H1 (cell line): ENCODE results near the gene CMTM5. TPM values are rescaled to one million over a fixed set of nuclear protein-coding genes. Genes with fewer than 3 reads are reported as not detected.

Experiments
- CTCF ChIA-PET: fragments of 300-600 bp; sonication (Branson Sonifier 250); formaldehyde crosslinking; loops from one replicate; lab custom pipeline; 2021; ENCODE audit not compliant: partially characterized antibody; lab: Charles Lee
- POLR2A ChIA-PET: fragments of 300-600 bp; sonication (Branson Sonifier 250); formaldehyde crosslinking; loops from one replicate; lab custom pipeline; 2021; ENCODE audit warnings: inconsistent platforms; ENCODE audit not compliant: partially characterized antibody; lab: Charles Lee
- DNase-seq, 2 experiments: peaks; one replicate each; pipeline versions ENCODE4 v3.0.0 to v3.0.0-alpha.2; 2010 to 2022; ENCODE audit warnings: low spot score in 2 of 2, low read depth in 1 of 2, mixed read lengths in 1 of 2
- FAIRE-seq: peaks from 2 replicates; lab custom pipeline; 2011; peaks lifted over from hg19 to GRCh38; lab: Jason Lieb, UNC
- H2AFZ ChIP-seq: 2 replicates; pipeline ENCODE4 v1.8.1; 2012; ENCODE audit warnings: low read length, inconsistent platforms
- H2AK5ac ChIP-seq: 2 replicates; pipeline ENCODE4 v1.6.1; 2013; ENCODE audit warnings: low read depth, low read length
- H2BK120ac ChIP-seq: replicated peaks from 2 replicates; pipeline ENCODE3; 2013; ENCODE audit warnings: low read depth, low read length, inconsistent platforms
- H2BK12ac ChIP-seq: 2 replicates; pipeline ENCODE4 v1.6.1; 2013; ENCODE audit warnings: low read depth, low read length
- H2BK15ac ChIP-seq: 2 replicates; pipeline ENCODE4 v1.6.1; 2013; ENCODE audit warnings: low read length
- H2BK20ac ChIP-seq: 2 replicates; pipeline ENCODE4 v1.6.1; 2013; ENCODE audit warnings: low read length
- H2BK5ac ChIP-seq: 2 replicates; pipeline ENCODE4 v1.6.1; 2013; ENCODE audit warnings: low read depth, low read length
- H3K14ac ChIP-seq: 2 replicates; pipeline ENCODE4 v1.6.1; 2013; ENCODE audit warnings: inconsistent platforms; ENCODE audit not compliant: insufficient read length
- H3K18ac ChIP-seq: 2 replicates; pipeline ENCODE4 v1.6.1; 2013; ENCODE audit warnings: low read length; ENCODE audit errors: extremely low read depth
- H3K23ac ChIP-seq: 2 replicates; pipeline ENCODE4 v1.6.1; 2013; ENCODE audit warnings: inconsistent platforms; ENCODE audit not compliant: insufficient read length
- H3K23me2 ChIP-seq: 2 replicates; pipeline ENCODE4 v1.6.1; 2013; ENCODE audit warnings: low read depth, low read length
- H3K27ac ChIP-seq: 2 replicates; pipeline ENCODE4 v1.6.1; 2011; ENCODE audit warnings: low read depth, low read length, inconsistent platforms
- H3K27me3 ChIP-seq, 4 experiments: replicated peaks in 1 of 4; 1 replicate in 1 of 4; 2 replicates in 3 of 4; pipeline versions ENCODE4 v1.6.1 to v1.8.1; 2011 to 2013; ENCODE audit warnings: low read length in 3 of 4, mild to moderate bottlenecking in 3 of 4, inconsistent platforms in 2 of 4, mixed read lengths in 2 of 4, moderate library complexity in 1 of 4; ENCODE audit not compliant: control insufficient read depth in 3 of 4, insufficient read depth in 3 of 4; ENCODE audit errors: extremely low read depth in 1 of 4
- H3K36me3 ChIP-seq, 4 experiments: 2 replicates each; pipeline versions ENCODE4 v1.6.1 to v1.8.1; 2011 to 2013; ENCODE audit warnings: mild to moderate bottlenecking in 4 of 4, low read length in 3 of 4, moderate library complexity in 2 of 4, control low read depth in 1 of 4, inconsistent platforms in 1 of 4; ENCODE audit not compliant: insufficient read depth in 4 of 4, control insufficient read depth in 2 of 4
- H3K4ac ChIP-seq: replicated peaks from 2 replicates; pipeline ENCODE3; 2013; ENCODE audit warnings: low read length, low read depth, mixed read lengths, inconsistent platforms; ENCODE audit not compliant: insufficient read length
- H3K4me1 ChIP-seq, 4 experiments: replicated peaks in 1 of 4; 1 replicate in 1 of 4; 2 replicates in 3 of 4; pipeline versions ENCODE4 v1.6.1 to v1.8.1; 2011 to 2013; ENCODE audit warnings: low read length in 3 of 4, inconsistent platforms in 2 of 4, mixed read lengths in 1 of 4; ENCODE audit not compliant: insufficient read depth in 4 of 4, control insufficient read depth in 3 of 4
- H3K4me2 ChIP-seq, 2 experiments: 2 replicates each; pipeline versions ENCODE4 v1.6.1 to v1.8.1; 2011 to 2013; ENCODE audit warnings: low read depth in 2 of 2, low read length in 2 of 2, control low read depth in 1 of 2, inconsistent platforms in 1 of 2, mild to moderate bottlenecking in 1 of 2; ENCODE audit not compliant: insufficient read depth in 1 of 2
- H3K4me3 ChIP-seq, 4 experiments: fragments of 200-600, 300-600 bp in 1 of 4; sonication (generic), shearing (Covaris generic), sonication (Bioruptor Twin) in 1 of 4; 2 replicates each; pipeline versions ENCODE4 v1.5.1 to v1.8.1; 2011 to 2016; ENCODE audit warnings: low read length in 4 of 4, low read depth in 3 of 4, control low read depth in 2 of 4, inconsistent platforms in 2 of 4, mild to moderate bottlenecking in 2 of 4, mixed read lengths in 1 of 4, moderate library complexity in 1 of 4; ENCODE audit not compliant: insufficient read depth in 2 of 4; ENCODE audit errors: extremely low read depth in 1 of 4
- H3K56ac ChIP-seq: replicated peaks from 2 replicates; pipeline ENCODE3; 2013; ENCODE audit warnings: low read depth, mild to moderate bottlenecking, mixed read lengths, low read length, inconsistent platforms; ENCODE audit not compliant: insufficient read length
- H3K79me1 ChIP-seq: 2 replicates; pipeline ENCODE4 v1.6.1; 2013; ENCODE audit warnings: low read depth, low read length, control low read depth
- H3K79me2 ChIP-seq, 2 experiments: 2 replicates each; pipeline versions ENCODE4 v1.6.1 to v1.8.1; 2012 to 2013; ENCODE audit warnings: low read length in 2 of 2, mild to moderate bottlenecking in 2 of 2, inconsistent platforms in 1 of 2; ENCODE audit not compliant: insufficient read depth in 2 of 2, control insufficient read depth in 1 of 2
- H3K9ac ChIP-seq, 4 experiments: replicated peaks in 1 of 4; 1 replicate in 1 of 4; 2 replicates in 3 of 4; pipeline versions ENCODE4 v1.6.1 to v1.8.1; 2011 to 2013; ENCODE audit warnings: low read depth in 3 of 4, low read length in 3 of 4, control low read depth in 2 of 4, mild to moderate bottlenecking in 2 of 4, moderate library complexity in 2 of 4, inconsistent platforms in 1 of 4; ENCODE audit errors: extremely low read depth in 1 of 4
- H3K9me3 ChIP-seq, 2 experiments: 2 replicates each; pipeline versions ENCODE4 v1.6.1 to v1.8.1; 2012 to 2013; ENCODE audit warnings: mild to moderate bottlenecking in 2 of 2, moderate library complexity in 2 of 2, control low read depth in 1 of 2, inconsistent platforms in 1 of 2, low read depth in 1 of 2, low read length in 1 of 2, mixed read lengths in 1 of 2; ENCODE audit not compliant: insufficient read depth in 2 of 2
- H4K20me1 ChIP-seq, 2 experiments: replicated peaks in 1 of 2; 2 replicates each; pipeline versions ENCODE3 to v1.8.1; 2011 to 2013; ENCODE audit warnings: inconsistent platforms in 2 of 2, low read length in 2 of 2, mild to moderate bottlenecking in 1 of 2; ENCODE audit not compliant: insufficient read depth in 2 of 2, control insufficient read depth in 1 of 2
- H4K5ac ChIP-seq: 2 replicates; pipeline ENCODE4 v1.6.1; 2013; ENCODE audit warnings: low read length, low read depth, mixed read lengths, inconsistent platforms; ENCODE audit not compliant: insufficient read length
- H4K8ac ChIP-seq: 2 replicates; pipeline ENCODE4 v1.8.0; 2013; ENCODE audit warnings: mild to moderate bottlenecking, moderate library complexity, low read length, inconsistent platforms; ENCODE audit not compliant: insufficient read depth; ENCODE audit errors: extremely low read depth
- H4K91ac ChIP-seq: replicated peaks from 2 replicates; pipeline ENCODE3; 2013; ENCODE audit warnings: low read length, mixed read lengths, inconsistent platforms; ENCODE audit not compliant: insufficient read length
- CBX8 ChIP-seq: fragments of 300-800, 300-1000 bp; sonication (generic); IDR thresholded peaks from 2 replicates; pipeline ENCODE4 v1.7.1; 2016; ENCODE audit warnings: low read depth, low read length, borderline replicate concordance
- CHD2 ChIP-seq: IDR thresholded peaks from 2 replicates; pipeline ENCODE4 v1.6.1; 2012; ENCODE audit warnings: low read length, improper control_type of control experiment
- CTBP2 ChIP-seq: IDR thresholded peaks from 2 replicates; pipeline ENCODE4 v1.7.0; 2011; ENCODE audit warnings: borderline replicate concordance, mild to moderate bottlenecking, moderate library complexity, mixed read lengths, low read length; ENCODE audit not compliant: insufficient read depth, insufficient read length
- EZH2 ChIP-seq: fragments of 200-600 bp; sonication (generic); IDR thresholded peaks from 2 replicates; pipeline ENCODE4 v1.7.1; 2012; ENCODE audit warnings: low read depth, mild to moderate bottlenecking, moderate library complexity, low read length, inconsistent platforms; ENCODE audit not compliant: severe bottlenecking
- FOSL1 ChIP-seq: IDR thresholded peaks from 2 replicates; pipeline ENCODE4 v1.6.1; 2011; ENCODE audit warnings: mild to moderate bottlenecking, low read depth, low read length, moderate library complexity; ENCODE audit not compliant: insufficient read depth
- GTF2F1 ChIP-seq: IDR thresholded peaks from 2 replicates; pipeline ENCODE4 v1.6.1; 2012; ENCODE audit warnings: low read depth, low read length, improper control_type of control experiment, borderline replicate concordance
- HDAC2 ChIP-seq, 2 experiments: fragments of 300-600 bp in 1 of 2; sonication (generic) in 1 of 2; IDR thresholded peaks; 2 replicates each; pipeline ENCODE4 v1.6.1; 2011 to 2012; ENCODE audit warnings: low read depth in 2 of 2, low read length in 2 of 2, mild to moderate bottlenecking in 2 of 2, moderate library complexity in 2 of 2, borderline replicate concordance in 1 of 2, inconsistent platforms in 1 of 2
- JUN ChIP-seq: IDR thresholded peaks from 2 replicates; pipeline ENCODE4 v1.6.1; 2011; ENCODE audit warnings: low read depth, mild to moderate bottlenecking, improper control_type of control experiment, low read length
- SIRT6 ChIP-seq: IDR thresholded peaks from one replicate; pipeline ENCODE4 v1.7.1; 2012; ENCODE audit warnings: low read length, inconsistent platforms
- SRF ChIP-seq: IDR thresholded peaks from 2 replicates; pipeline ENCODE4 v1.6.1; 2011; ENCODE audit warnings: mild to moderate bottlenecking, low read depth, low read length, moderate library complexity
- WGBS, 2 experiments: shearing (Covaris generic) in 1 of 2; methylation state at CpG; one replicate each; pipeline versions ENCODE4 v1.1.6 to v1.1.7; 2013 to 2015; ENCODE audit warnings: low lambda C conversion rate in 2 of 2, mixed read lengths in 2 of 2, inconsistent platforms in 1 of 2, low coverage in 1 of 2, missing lambda C conversion rate in 1 of 2; ENCODE audit not compliant: insufficient replicate concordance in 2 of 2, insufficient coverage in 1 of 2, insufficient read length in 1 of 2; ENCODE audit errors: extremely low coverage in 1 of 2, missing lambda C conversion rate in 1 of 2; 5-methylcytosine and 5-hydroxymethylcytosine counted together
- polyA plus RNA-seq, 7 experiments: library from polyadenylated mRNA; depleted of rRNA in 3 of 7; stranded (reverse) in 5 of 7; unstranded in 2 of 7; fragments of >200 nt in 5 of 7; fragments of 200-250 nt in 2 of 7; gene quantifications; 1 replicate in 5 of 7; 2 replicates in 1 of 7; 4 replicates in 1 of 7; pipeline versions ENCODE4 v1.2.1 to v1.2.3, GENCODE V29; 2011 to 2013; ENCODE audit warnings: missing spikeins in 2 of 7, mixed read lengths in 2 of 7
- total RNA-seq: library from RNA; stranded (reverse); fragmentation: NEBNext Ultra II Directional; extraction: Animal tissue kit (Norgen Biotek cat#: 25700); gene quantifications from 2 replicates; pipeline ENCODE4 v1.2.1, GENCODE V29; 2021
- TF ChIP-seq, protein P1 (sequence below): IDR thresholded peaks from 2 replicates; pipeline ENCODE4 v1.6.1; 2012; ENCODE audit warnings: inconsistent platforms
- TF ChIP-seq, protein P2 (sequence below): IDR thresholded peaks from 2 replicates; pipeline ENCODE4 v1.6.1; 2011; ENCODE audit warnings: low read depth, mild to moderate bottlenecking, low read length; ENCODE audit not compliant: insufficient read depth

Gene CMTM5
- total and polyA plus RNA-seq, 2 of the 8 experiments (the other 6 are each of a cell fraction or from before 2014, with no cell fraction given) = 2.1 TPM; not detected in 1

DNA sequence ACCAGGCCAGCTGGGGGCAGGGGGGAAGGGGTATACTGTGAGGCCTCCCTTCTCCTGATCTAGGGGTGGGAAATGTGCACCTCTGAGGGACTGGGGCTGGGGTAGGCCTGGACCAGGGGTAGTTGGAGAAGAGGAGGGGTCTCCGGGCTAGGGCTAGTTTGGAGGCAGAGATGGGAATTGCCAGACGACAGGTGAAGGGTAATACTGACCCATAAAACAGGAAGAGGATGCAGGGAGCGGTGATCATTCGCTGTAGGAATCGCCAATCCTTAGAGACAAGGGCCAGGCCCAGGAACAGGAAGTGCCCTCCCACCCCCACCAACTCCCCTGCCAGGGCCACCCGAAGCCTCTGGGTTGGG, 28.6 kb upstream of the CMTM5 start:
- Histone ChIP-seq H3K27me3 (peaks cover 0 to 11% (median 4%) of the 10 kb centered on the region in 4 experiments; a peak in 6 of 7 replicates), H3K79me2 (no peaks in the 10 kb centered on the region), H3K9ac (no peak overlapping the region), H2AFZ (no peak overlapping the region), H3K9me3 (no peaks in the 10 kb centered on the region), H3K79me1 (no peaks in the 10 kb centered on the region), H3K4me1 (peaks cover 1 to 7% (median 2%) of the 10 kb centered on the region in 4 experiments), H4K8ac (no peak overlapping the region), H4K20me1 (peaks cover 0 to 3% of the 10 kb centered on the region in 2 experiments), H4K91ac (no peak overlapping the region), H3K4me2 (no peak overlapping the region), H2BK15ac (no peak overlapping the region), H3K56ac (no peak overlapping the region), H3K18ac (no peak overlapping the region), H3K14ac (no peak overlapping the region), H2AK5ac (no peak overlapping the region), H3K23ac (no peak overlapping the region), H3K23me2 (peaks cover 10% of the 10 kb centered on the region), H3K27ac (no peak overlapping the region), H2BK12ac (no peak overlapping the region), H2BK5ac (no peak overlapping the region), H3K36me3 (no peaks in the 10 kb centered on the region), H3K4ac (no peak overlapping the region), H2BK120ac (no peak overlapping the region), H2BK20ac (no peak overlapping the region), H4K5ac (no peak overlapping the region), H3K4me3 (no peak overlapping the region)
- ChIA-PET POLR2A (interaction anchor here (1.6 to 3.7 kb wide), 2 partner anchors 12 to 27 kb away, joined by 6 to 25 read pairs; partner anchors contain the start of gene PABPN1), CTCF (interaction anchor here (1.0 to 5.9 kb wide), 5 partner anchors 9 to 35 kb away, joined by 3 to 69 read pairs (median 5); no protein-coding TSS in a partner anchor)
- DNase-seq = no peak
- no peak for FAIRE-seq
- 86% methylated on average over 6 of the region's 6 CpGs; no CpG with 5 or more reads in 1 of the 2 experiments for WGBS, 2 experiments
- TF ChIP-seq SIRT6 = no peak
- no peak for TF ChIP-seq SRF
- no peak for TF ChIP-seq CBX8
- TF ChIP-seq, protein P1, sequence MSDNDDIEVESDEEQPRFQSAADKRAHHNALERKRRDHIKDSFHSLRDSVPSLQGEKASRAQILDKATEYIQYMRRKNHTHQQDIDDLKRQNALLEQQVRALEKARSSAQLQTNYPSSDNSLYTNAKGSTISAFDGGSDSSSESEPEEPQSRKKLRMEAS = no peak
- no peak for TF ChIP-seq EZH2
- TF ChIP-seq JUN = no peak
- TF ChIP-seq FOSL1 = no peak
- TF ChIP-seq CHD2 = no peak
- no peak for TF ChIP-seq GTF2F1
- TF ChIP-seq, protein P2, sequence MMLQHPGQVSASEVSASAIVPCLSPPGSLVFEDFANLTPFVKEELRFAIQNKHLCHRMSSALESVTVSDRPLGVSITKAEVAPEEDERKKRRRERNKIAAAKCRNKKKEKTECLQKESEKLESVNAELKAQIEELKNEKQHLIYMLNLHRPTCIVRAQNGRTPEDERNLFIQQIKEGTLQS = no peak
- no peak for TF ChIP-seq HDAC2 (IDR thresholded peaks at IDR 0.05; ENCODE audit: borderline replicate concordance in 1 of 2, low read depth in 2 of 2, low read length in 2 of 2)
- TF ChIP-seq CTBP2 = no peak
